Kidney epithelial cell (primary cell): ENCODE results near the gene SMAD3. TPM values are rescaled to one million over a fixed set of nuclear protein-coding genes. Genes with fewer than 3 reads are reported as not detected.

Experiments used
- DNase-seq: peaks from one replicate; pipeline ENCODE4 v3.0.0-alpha.2; 2010; ENCODE audit warnings: low read depth
- H3K27me3 ChIP-seq: 2 replicates; pipeline ENCODE4 v1.6.0; 2011; ENCODE audit warnings: low read length; ENCODE audit not compliant: control insufficient read depth, insufficient read depth
- H3K36me3 ChIP-seq: 2 replicates; pipeline ENCODE4 v1.5.1; 2011; ENCODE audit warnings: low read length; ENCODE audit not compliant: control insufficient read depth, insufficient read depth
- H3K4me3 ChIP-seq: 2 replicates; pipeline ENCODE4 v1.5.1; 2011; ENCODE audit warnings: low read depth, mild to moderate bottlenecking, control low read depth, low read length
- total RNA-seq: library from RNA; depleted of rRNA; stranded (reverse); fragments of >200 nt; gene quantifications from 2 replicates; pipeline ENCODE4 v1.2.3, GENCODE V29; 2015
- TF ChIP-seq, protein P1 (sequence below): IDR thresholded peaks from 2 replicates; pipeline ENCODE4 v1.5.1; 2011; ENCODE audit warnings: mild to moderate bottlenecking, moderate library complexity, low read length, control low read depth, inconsistent platforms; ENCODE audit not compliant: insufficient read depth, poor library complexity, severe bottlenecking

The SMAD3 gene
- total RNA-seq, 1 donor from 2014 or later, result 34.8 TPM

DNA sequence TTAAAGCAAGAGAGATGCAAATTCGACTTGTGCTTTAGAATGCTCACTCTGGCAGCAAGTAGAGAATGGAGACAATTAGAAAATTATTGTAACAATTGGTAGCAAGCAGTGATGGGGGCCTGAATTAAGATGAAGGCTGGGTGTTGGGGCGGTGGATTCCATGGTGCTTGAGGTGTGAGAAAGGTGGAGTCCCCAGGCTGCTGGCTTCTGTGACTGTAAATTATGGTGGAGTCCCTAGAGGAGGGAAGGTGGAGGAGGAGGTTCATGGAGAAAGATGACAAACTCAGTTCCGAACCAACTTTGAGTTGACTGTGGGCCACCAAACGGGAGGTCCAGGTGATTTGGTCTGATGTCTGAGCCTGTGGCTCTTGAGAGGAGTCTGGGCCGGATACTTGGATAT lies 10.7 kb upstream of the SMAD3 start:
- TF ChIP-seq, protein P1, sequence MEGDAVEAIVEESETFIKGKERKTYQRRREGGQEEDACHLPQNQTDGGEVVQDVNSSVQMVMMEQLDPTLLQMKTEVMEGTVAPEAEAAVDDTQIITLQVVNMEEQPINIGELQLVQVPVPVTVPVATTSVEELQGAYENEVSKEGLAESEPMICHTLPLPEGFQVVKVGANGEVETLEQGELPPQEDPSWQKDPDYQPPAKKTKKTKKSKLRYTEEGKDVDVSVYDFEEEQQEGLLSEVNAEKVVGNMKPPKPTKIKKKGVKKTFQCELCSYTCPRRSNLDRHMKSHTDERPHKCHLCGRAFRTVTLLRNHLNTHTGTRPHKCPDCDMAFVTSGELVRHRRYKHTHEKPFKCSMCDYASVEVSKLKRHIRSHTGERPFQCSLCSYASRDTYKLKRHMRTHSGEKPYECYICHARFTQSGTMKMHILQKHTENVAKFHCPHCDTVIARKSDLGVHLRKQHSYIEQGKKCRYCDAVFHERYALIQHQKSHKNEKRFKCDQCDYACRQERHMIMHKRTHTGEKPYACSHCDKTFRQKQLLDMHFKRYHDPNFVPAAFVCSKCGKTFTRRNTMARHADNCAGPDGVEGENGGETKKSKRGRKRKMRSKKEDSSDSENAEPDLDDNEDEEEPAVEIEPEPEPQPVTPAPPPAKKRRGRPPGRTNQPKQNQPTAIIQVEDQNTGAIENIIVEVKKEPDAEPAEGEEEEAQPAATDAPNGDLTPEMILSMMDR, result no peak
- Histone ChIP-seq H3K27me3 (no peaks in the 10 kb centered on the region), H3K36me3 (no peaks in the 10 kb centered on the region), H3K4me3 (no peak overlapping the region)
- DNase-seq, result no peak

GRCh38 chr15:67059127-67059553 lies 6.3 kb upstream of the SMAD3 start:
- TF ChIP-seq, protein P1, result no peak
- Histone ChIP-seq H3K4me3 (no peak overlapping the region), H3K36me3 (no peaks in the 10 kb centered on the region), H3K27me3 (no peaks in the 10 kb centered on the region)
- DNase-seq, result no peak

- DNase-seq, result no peak
- H3K4me3 ChIP-seq, result no peak overlapping the region
- H3K27me3 ChIP-seq, result no peaks in the 10 kb centered on the region
- no peaks in the 10 kb centered on the region for H3K36me3 ChIP-seq
- TF ChIP-seq, protein P1, result no peak
These were observed 3.5 kb upstream of the SMAD3 start for GRCh38 chr15:67061811-67062368.

DNA sequence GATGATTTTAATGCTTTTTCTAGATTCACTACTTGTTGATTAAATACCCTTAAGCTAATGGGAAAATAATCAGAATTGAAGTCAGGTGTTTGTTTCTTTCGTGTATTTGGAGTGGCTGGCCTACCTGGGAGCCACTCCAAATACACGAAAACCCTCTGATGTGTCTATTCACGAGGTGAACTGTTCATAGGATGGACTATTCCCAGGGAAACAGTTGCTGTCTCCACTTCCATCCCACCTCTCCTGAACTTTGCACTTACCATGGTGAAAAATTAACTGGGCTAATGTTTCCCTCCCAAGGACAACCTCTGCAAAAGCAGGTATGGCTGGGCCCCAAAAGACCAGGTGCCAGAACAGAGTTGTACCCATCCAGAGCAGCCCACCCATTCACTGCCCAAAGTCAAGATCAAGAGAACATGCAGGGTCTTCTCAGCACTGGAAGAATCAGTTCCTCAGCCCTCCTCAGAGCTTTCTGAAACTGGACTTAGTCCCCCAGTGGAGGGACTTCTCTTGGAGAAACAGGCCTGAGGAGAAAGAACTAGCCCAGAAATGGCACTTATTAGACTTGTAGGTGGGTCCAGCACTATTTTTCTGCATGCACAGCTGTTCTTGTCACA lies 2.9 kb upstream of the SMAD3 start:
- Histone ChIP-seq H3K4me3 (no peak overlapping the region), H3K36me3 (no peaks in the 10 kb centered on the region), H3K27me3 (no peaks in the 10 kb centered on the region)
- TF ChIP-seq, protein P1, result no peak
- DNase-seq, result no peak

DNA sequence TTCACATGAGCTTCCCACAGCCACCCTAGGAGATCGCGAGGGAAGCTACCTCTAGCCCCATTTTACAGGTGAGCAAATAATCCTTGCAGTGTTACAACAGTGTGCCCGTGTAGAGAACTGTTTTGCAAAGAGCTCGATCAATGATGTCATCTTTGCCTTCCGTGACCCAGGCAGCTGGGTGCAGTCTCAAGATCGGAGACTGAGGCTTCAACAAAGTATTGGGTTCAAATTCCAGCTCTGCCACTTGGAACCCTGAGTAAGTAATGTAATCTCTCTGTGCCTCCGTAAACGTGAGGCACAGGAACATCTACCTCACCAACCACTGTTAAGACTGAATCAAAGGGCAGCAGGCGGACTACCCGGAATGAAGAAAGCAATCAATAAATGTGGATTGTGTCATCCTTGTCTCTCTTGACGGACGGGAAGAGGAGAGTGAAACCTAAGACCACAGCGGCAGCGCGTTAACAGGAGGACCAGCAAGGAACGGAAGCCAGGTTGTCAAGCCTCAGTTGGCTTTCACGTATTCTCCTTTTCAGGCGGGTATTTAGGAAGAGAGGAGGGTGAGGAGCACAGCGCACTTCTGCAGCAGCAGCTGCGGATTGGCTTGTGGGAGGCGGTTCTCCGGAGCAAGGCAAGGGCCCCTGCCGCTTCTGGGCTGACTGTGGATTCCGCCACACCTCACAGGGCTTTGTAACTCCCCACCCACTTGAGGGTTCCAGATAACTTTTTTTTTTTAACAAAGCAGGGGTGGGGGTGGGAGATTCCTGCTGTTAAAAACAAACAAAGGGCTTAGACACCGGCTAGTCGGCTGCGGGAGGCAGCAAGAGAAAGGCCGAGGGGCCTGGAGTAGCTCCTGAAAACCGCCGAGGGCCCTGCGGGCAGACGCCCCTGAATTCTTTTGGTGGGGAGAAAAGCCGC lies 1.5 kb upstream of the SMAD3 start:
- no peak overlapping the region for H3K4me3 ChIP-seq
- no peak for DNase-seq
- TF ChIP-seq, protein P1, result no peak
- H3K36me3 ChIP-seq, result no peaks in the 10 kb centered on the region
- no peaks in the 10 kb centered on the region for H3K27me3 ChIP-seq
